Measurements from ENCODE around the gene DLK1. TPM values are rescaled to one million over a fixed set of nuclear protein-coding genes. Genes with fewer than 3 reads are reported as not detected.

Gene DLK1
- 52.3 TPM for total RNA-seq
- long read RNA-seq, full-length matches to known transcripts, result 76 of 92 reads
- long read RNA-seq, partial matches to known transcripts, result 15 of 92 reads
- long read RNA-seq, other reads (novel, unspliced or antisense), result 1 of 92 reads

DNA sequence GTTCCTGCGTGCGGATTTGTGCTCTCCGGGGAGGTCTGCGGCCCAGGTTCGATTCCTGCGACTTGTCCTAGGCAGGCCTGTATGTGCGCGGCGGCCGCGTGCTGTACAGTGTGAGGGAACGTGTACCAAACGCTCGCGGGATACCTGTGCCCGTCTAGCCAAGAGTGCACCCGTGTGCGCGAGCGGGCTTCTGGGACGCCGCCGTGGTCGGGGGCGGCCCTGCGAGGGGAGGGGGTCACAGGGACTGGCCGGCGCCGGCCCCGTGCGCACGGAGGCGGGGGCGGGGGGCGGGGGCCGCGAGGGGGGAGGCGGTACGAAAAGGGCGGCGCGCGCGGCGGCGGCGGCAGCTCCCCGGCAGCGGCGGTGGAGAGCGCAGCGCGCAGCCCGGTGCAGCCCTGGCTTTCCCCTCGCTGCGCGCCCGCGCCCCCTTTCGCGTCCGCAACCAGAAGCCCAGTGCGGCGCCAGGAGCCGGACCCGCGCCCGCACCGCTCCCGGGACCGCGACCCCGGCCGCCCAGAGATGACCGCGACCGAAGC lies at the start of gene DLK1:
Gene DLK1 (plus strand): TSS at position 343 of the 536 bp plus-strand sequence. CDS start 177 bp downstream, at position 520.
- DNase-seq (ENCODE audit: missing footprints), result no peak
- ATAC-seq, result no peak

DNA sequence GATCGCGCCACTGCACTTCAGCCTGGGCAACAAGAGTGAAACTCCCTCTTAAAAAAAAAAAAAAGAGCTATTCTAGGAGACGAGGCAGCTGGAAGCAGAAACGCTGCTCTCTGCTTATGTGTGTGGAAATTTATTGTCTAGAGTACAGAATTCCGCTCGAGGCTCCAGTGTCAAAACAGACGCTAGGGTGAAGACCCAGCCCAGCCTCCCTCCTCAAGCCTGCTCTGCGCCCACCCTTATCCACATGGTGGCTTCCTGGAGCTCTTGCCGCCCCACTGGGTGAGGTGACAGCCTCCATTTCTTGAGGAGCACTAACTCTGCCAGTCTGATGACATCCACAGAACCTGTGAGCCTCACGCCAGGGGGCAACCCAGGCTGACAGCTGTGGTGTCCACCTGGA lies 49.5 kb upstream of the DLK1 start:
- intact Hi-C loops (cut with DNase I), result loop anchor here (5.0 kb wide), 1 partner anchor 35 kb away; no protein-coding TSS in a partner anchor
- no peak for DNase-seq (ENCODE audit: missing footprints)
- ATAC-seq, result peak; percentile 28

More for the DNA sequence above, at the start of gene DLK1:
- intact Hi-C loops (cut with DNase I), result no loop called here

DNA sequence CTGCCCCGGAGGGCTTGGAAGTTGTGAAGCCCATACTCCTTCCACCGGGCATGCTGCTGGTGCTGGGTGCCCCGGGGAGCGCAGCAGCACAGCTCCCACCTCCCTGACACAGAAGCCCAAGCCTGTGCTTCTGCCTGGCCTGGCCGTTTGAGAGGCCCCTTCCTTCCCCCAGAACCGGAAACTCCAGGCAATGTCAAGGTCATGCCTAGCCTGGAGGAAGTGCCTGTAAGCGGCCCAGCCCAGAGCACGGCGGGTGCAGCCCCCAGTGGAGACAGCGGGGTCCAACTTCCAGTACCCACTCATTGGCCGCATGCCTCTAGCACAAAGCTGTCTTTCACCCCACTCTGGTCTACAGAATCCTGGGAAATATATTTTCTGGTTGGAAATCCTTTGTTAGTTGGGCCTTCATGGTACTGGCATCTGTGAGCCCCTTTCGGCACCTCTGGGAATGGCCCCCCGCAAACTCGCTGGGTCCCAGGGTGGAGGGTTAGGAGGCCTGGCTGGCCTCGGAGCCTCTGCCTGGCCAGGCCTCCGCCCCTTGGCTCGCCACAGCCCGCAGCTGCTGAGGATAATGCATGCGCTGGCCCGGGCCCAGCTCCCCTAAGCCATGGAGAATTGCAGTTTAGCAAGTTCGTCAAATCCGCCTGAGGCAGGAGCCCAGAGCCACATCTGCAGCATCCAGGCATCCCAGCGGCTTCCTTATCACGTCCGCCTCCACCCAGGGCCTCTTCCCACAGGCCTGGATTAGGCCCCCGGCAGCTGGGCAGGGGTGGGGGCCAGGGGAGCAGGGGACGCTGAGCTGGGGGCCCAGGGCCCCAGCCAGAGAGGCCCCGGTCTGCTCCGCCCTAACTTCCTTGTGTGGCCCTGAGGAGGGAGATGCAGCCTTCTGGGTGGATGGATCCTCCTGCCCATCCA lies 48.9 kb upstream of the DLK1 start:
- ATAC-seq, result peak; percentile 81
- intact Hi-C loops (cut with DNase I), result loop anchor here (5.0 kb wide), 1 partner anchor 34 kb away; no protein-coding TSS in a partner anchor
- DNase-seq (ENCODE audit: missing footprints), result peak; percentile 93

DNA sequence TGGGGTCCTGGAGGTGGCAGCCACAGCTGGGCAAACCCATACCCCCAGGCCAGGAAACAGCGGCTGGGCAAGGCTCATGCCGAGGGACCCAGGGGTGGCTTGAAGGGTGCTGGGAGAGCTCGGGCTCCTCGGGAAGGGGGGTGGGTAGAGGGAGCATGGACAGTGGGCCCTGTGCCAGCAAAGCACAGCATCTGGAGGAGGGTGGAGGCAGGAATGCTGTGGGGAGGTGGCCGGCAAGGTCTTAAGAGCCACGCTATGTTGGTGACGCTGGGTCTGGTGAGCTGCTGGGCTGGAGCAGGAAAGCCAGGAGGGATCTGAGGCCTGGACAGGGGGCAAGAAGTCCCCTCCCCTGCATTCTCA lies 48.2 kb upstream of the DLK1 start:
- ATAC-seq, result peak; percentile 51
- intact Hi-C loops (cut with DNase I), result loop anchor here (5.0 kb wide), 1 partner anchor 34 kb away; no protein-coding TSS in a partner anchor
- peak; percentile 77 for DNase-seq (ENCODE audit: missing footprints)

DNA sequence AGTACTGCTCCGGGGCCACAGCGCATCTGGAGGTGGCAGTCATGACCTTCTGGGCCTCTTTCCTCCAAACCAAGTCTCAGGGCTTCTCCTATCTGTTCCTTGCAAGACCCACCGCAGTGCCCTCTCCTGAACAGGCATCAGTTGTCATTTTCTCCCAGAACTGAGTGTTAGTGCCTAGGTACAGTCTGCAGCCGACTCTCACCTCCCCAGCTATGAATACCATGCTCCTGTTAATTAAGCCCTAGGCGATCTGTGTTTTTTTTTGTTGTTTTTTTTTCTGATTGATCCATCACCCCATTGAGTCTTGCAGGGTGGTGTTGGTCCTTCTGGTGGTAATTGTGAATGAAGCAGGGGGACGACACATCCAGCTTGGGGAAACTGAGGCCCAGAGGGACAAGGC lies 47.5 kb upstream of the DLK1 start:
- DNase-seq (ENCODE audit: missing footprints) (peak; percentile 14), ATAC-seq (no peak)
- intact Hi-C loops (cut with DNase I), result loop anchor here (5.0 kb wide), 1 partner anchor 33 kb away; no protein-coding TSS in a partner anchor

DNA sequence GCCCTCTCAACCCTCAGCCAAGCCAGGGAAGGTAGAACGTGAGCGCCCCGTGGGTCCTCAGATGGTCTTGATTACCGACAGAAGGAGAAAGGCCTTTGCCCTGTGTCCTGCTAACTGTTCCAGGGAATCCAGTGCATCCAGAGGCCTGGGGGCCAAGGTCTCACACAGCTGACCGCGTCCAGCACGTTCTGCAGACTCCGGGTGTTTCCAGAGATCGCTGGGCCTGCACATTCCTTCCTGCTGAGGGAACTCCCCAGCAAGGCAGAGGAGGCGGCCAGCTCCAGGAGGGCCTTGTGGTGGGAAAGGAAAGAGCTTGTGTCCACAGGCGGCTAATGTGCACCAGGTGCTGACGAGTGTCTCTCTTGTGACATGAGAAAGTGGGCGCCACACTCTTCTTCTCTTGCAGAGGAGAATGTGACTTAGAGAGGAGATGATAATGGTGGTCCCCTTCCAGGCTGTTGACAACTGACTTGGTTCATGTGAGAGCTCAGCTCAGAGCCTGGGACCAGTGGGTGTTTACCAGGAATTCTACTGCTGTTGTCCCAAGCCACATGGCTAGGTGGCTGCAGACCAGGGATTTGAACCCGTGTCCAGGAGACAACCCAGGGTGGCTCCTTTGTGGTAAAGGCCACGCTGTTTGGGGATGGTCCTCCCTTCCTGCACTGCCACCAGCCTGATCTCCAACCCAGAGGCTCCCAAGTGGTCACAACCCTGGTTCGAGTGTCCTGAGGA lies 46.8 kb upstream of the DLK1 start:
- ATAC-seq (peak; percentile 53), DNase-seq (ENCODE audit: missing footprints) (peak; percentile 76)
- intact Hi-C loops (cut with DNase I), result loop anchor here (5.0 kb wide), 1 partner anchor 32 kb away; no protein-coding TSS in a partner anchor

DNA sequence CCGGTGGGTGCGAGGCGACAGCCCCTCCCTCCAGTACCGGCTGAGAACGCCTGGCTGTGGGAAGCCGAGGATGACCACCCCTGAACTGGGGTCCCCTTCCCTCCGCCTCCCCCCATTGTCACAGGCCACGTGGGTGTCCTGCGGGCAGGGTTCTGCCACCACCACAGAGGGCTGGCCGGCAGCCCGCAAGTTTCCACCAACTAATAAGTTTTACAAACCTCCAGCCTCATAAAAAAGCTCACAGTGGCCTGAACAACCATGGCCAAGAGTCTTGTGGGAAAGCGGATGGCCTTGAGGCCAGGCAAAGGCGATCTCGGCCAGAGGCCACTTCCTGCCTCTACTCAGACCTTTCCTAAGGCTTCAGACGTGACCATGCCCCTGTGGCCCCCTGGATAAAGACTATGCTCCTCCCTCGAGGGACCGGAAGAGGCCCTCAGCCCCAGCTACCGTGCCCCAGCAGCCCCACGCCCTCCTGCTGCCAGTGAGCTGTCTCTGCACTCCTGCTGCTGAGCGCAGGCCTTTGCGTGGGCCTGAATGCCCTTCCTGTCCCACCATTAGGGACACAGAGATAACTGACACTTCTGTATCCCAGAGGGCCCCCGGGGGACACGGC lies 46.1 kb upstream of the DLK1 start:
- ATAC-seq (no peak), DNase-seq (ENCODE audit: missing footprints) (peak; percentile 63)
- intact Hi-C loops (cut with DNase I), result no loop called here

DNA sequence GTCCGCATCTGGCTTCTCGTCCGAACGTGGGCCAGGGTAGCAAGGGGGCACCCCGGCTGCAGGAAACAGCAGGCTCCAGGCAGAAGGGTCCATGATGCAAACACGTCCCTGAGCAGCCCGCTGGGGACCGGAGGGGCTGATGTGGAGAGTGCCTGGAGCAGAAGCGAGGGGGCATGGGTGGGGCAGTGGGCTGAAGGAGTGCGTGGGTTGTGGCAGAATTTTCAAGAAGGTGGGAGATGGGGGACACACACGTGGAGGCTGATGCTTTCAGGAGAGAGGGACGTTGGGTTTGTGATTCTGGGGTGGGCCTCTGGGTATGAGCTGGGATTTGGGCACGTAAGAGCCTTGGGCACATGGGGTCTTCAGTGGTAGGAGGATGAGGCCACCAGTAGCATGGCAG lies 45.6 kb upstream of the DLK1 start:
- intact Hi-C loops (cut with DNase I), result no loop called here
- DNase-seq (ENCODE audit: missing footprints) (no peak), ATAC-seq (no peak)

DNA sequence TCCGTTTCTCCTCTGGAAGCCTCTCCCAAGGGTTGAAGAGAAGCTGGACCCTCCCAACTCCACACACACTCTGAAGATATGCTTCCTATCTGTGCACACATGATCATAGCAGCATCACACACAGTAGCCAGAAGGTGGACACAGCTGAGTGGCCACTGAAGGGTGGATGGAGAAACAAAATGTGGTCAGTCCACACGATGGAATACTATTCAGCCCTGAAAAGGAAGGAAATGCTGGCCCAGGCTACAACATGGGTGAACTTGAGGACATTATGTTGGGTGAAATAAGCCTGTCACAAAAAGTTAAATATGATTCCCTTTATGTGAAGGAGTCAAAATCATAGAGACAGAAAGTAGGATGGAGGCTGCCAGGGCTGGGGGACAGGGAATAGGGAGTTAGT lies 43.9 kb upstream of the DLK1 start:
- DNase-seq (ENCODE audit: missing footprints) (peak; percentile 0), ATAC-seq (no peak)
- intact Hi-C loops (cut with DNase I), result no loop called here

DNA sequence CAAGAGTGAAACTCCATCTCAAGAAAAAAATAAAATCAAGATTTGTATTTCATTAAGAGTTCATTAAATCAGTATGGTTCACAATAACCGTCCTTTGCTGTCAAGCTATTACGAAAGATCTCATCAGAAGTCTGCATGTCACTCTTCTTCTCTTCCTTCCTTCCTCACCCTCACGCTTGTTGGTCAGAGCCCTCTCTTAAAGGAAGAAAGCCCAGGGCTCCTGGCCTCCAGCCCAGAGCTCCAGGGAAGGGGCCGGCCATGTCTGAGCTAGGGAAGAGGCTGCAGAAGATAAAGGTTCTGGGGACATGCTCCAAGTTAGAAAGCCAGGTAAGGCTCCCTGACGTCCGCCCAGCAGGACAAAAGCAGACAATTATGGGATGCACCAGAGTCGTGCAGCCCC lies 43.1 kb upstream of the DLK1 start:
- intact Hi-C loops (cut with DNase I), result no loop called here
- peak; percentile 51 for DNase-seq (ENCODE audit: missing footprints)
- no peak for ATAC-seq

DNA sequence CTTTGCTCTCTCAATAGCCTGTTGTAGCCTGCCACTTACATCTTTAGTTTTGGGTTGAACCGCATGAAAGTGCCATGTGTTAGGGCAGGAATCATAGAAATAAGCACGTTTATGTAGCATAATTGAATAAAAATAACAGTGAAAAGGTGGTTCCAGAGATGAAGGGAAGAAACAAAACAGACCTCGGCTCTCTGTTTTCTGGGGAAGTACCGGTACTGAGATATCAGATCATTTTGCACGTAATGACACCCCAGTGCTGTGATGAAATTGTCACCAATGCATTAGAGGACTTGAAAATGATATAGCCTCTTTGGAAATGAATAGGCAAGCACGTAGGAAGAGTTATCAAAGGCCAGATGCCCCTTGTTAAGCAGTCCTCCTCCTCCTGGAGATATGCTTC lies 42.5 kb upstream of the DLK1 start:
- DNase-seq (ENCODE audit: missing footprints) (no peak), ATAC-seq (no peak)
- intact Hi-C loops (cut with DNase I), result no loop called here

DNA sequence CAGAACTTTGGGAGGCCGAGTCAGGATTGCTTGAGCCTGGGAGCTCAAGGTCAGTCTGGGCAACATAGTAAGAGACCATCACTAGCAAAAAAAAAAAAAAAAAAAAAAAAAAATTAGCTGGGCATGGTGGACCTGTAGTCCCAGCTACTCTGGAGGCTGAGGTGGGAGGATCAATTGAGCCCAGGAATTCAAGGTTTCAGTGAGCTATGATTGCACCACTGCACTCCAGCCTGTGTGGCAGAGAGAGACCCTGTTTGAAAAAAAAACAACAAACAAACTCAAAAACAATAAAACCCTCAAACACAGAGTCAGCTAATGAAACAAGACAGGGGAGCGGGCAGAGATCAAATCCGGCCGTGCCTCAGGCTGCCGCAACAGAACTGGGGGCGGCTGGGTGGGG lies 41.7 kb upstream of the DLK1 start:
- intact Hi-C loops (cut with DNase I), result no loop called here
- DNase-seq (ENCODE audit: missing footprints) (peak; percentile 9), ATAC-seq (no peak)

DNA sequence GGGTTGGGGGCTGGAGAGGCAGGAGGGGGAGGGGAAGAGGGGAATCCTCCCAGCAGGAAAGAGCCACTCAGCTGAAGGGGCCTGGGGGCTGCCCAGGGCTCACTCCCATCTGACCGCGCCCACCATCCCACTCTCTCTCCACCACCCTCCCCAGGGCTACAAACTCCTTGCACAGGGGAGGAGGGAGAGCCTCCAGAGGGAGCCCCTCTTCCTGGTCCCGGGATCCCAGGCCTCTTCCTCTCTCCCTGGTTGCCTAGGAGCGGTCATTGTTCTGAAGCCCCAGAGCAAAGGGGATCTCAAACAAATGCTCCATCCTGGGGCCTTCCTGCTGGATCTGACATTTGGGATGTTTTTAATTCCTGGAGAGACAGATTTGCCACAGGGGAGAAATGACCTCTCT lies 39.8 kb upstream of the DLK1 start:
- ATAC-seq (no peak), DNase-seq (ENCODE audit: missing footprints) (peak; percentile 37)
- intact Hi-C loops (cut with DNase I), result no loop called here

DNA sequence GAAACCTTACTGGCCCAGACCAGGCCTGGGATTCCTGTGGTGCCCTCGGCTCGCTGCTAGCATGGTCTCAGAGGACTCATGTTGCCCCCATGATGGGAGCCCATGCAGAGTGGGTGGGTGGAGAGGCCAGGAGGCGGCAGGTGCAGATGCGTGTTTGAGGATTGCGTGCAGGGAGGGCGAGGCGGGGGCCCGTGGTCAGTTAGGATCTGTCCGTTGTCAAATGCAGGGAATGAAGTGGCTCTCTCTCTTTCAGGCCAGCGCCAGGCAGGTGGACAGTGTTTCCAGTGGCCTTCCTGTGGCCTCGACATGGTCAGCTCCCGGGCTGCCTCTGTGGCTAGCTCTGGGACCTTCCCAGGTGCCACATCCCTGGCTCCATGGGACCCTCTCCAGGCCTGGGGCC lies 39.3 kb upstream of the DLK1 start:
- DNase-seq (ENCODE audit: missing footprints) (peak; percentile 53), ATAC-seq (no peak)
- intact Hi-C loops (cut with DNase I), result no loop called here

DNA sequence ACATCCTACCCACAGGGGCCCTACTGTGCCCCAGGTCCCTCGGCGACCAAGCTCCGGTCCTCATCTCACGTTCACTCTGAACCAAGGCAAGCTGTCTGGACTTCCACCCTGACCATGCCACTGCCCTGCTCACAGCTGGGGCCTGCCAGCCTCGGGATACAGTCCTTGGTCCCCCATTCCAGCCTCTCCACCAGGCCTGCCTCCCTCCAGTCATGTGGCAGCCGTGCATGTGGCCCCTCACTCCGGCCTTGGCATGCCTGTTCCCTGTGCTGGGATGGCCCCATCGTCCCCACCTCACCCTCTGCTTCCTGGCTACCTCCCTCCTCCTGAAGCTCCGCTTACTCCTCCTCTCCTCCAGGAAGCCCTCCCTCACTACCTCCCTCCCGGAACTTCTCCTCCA lies 38.6 kb upstream of the DLK1 start:
- intact Hi-C loops (cut with DNase I), result no loop called here
- DNase-seq (ENCODE audit: missing footprints) (peak; percentile 62), ATAC-seq (no peak)

DNA sequence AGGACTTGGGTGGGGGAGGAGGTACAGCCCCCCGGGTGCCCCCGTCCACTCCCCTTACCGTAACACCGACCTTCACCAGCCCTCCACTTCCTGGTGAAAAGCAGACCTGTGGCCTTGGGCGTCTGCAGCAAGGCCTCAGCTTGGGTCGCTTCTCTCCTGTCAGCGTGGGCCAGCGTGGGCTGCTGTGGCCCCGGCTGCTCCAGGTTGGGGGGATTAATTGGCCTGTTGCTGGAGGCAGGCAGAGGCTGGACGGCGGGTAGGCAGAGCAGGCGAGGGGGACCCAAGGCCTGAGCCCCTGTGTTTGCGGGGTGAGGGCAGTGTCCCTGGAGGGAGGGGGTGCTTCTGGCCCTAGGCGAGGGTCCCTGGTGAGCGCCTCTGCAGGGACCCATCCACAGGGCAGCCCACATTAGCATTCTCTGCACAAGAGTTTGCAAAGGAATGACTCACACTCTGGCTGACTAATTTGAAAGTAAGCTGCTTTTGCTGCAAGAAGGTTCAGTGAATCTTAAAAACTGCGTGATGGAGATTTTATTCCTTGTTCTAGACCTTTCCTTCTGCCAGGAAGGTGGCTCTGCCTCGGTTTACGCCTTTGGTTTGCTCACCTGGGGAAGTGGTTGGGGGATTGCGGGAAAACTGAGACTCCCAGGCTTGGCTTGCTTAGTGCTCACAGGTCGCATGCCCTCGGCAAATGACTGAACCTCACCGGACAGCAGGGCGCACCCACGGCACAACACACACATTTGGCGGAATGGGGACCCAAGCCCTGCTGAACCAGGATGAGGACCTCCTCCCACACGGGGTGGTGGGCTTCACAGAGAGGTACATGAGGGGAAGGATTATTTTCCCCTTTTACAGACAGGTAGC lies 37.9 kb upstream of the DLK1 start:
- peak; percentile 65 for DNase-seq (ENCODE audit: missing footprints)
- ATAC-seq, result no peak
- intact Hi-C loops (cut with DNase I), result no loop called here

DNA sequence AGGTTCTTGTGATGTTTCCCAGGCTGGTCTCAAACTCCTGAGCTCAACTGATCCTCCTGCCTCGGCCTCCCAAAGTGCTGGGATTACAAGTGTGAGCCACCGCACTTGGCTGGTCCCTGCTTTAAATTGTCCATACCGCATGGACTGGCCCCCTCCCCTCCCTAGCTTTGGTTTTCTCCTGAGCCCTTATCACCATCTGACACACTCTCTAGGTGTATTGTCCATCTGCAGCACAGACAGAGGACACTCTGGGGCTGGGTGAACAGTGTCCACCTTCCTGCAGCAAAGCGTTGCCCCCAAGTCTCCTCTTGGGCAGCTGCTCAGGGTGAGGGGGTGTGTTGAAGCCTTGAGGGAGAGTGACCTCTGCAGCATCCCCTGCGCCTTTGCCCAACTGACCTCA lies 36.0 kb upstream of the DLK1 start:
- DNase-seq (ENCODE audit: missing footprints) (peak; percentile 4), ATAC-seq (no peak)
- intact Hi-C loops (cut with DNase I), result no loop called here
